ENCODE measurements around the gene ZGRF1. TPM values are rescaled to one million over a fixed set of nuclear protein-coding genes. Genes with fewer than 3 reads are reported as not detected.
A peak's percentile ranks its signal among the peaks of the same experiment; 100 is the strongest.
"Not testable (repeated sequence)": the region's sequence is repeated elsewhere in the genome, so short reads cannot be mapped to it uniquely, and the experiment has no call there.

The ZGRF1 gene, protein sequence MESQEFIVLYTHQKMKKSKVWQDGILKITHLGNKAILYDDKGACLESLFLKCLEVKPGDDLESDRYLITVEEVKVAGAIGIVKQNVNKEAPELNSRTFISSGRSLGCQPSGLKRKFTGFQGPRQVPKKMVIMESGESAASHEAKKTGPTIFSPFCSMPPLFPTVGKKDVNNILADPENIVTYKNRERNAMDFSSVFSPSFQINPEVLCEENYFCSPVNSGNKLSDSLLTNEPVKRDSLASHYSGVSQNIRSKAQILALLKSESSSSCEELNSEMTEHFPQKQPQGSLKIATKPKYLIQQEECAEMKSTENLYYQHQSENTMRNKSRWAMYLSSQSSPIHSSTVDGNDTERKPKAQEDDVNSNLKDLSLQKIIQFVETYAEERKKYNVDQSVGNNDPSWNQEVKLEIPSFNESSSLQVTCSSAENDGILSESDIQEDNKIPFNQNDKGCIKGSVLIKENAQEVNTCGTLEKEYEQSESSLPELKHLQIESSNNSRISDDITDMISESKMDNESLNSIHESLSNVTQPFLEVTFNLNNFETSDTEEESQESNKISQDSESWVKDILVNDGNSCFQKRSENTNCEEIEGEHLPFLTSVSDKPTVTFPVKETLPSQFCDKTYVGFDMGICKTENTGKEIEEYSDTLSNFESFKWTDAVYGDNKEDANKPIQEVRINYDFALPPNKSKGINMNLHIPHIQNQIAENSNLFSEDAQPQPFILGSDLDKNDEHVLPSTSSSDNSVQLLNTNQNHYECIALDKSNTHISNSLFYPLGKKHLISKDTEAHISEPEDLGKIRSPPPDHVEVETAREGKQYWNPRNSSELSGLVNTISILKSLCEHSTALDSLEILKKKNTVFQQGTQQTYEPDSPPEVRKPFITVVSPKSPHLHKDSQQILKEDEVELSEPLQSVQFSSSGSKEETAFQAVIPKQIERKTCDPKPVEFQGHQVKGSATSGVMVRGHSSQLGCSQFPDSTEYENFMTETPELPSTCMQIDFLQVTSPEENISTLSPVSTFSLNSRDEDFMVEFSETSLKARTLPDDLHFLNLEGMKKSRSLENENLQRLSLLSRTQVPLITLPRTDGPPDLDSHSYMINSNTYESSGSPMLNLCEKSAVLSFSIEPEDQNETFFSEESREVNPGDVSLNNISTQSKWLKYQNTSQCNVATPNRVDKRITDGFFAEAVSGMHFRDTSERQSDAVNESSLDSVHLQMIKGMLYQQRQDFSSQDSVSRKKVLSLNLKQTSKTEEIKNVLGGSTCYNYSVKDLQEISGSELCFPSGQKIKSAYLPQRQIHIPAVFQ (N-terminal part only)
- 32.4 and 37.0 TPM in 2 replicates for total RNA-seq

DNA sequence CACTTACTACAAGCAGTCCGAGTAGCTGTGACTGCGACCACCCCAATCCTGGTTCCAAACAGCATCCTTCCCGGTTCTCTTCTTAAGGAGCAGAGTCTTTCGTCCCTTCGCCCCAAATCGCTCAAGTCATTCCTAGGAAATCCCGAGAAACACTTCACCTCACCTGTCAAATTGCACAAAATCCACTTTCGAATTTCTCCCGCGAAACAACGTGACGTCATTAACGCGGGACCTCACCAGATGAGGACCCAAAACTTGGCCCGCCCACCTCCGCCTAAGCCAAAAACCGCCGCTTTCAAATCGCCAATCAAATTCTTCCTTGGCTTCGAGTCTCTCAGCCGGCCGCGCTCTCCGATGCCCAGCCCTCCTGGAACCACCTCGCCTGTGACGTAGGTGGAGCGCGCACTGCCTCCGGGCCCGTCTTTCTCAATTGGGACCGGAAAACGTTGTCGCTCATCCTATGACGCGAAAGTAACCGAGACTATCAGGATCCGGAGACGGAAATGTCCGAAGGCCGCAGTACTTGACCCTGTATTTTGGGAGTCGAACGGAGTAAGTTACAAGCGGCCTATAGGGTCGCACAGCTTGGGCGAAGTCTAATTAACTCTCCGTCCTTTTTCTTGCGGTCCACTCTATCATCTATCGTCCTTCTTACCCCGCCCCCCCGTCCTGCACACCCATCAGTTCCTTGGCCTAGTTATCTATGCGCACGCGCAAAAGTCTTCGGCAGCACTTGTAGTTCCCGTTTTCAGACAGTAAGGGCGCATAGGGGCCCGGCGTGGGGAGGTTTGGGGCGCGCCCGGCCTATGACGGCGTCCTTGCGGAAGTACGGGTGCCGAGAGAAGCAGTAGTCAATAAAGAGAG lies at the start of gene ZGRF1, which contains the start of gene LARP7:
TSS of gene ZGRF1 (minus strand) at position 222 of the 864 bp plus-strand sequence. CDS start 3,733 bp downstream, outside the sequence.
TSS of gene LARP7 (plus strand) at position 456 of the 864 bp plus-strand sequence. CDS start 7,527 bp downstream, outside the sequence.
- Mint-ChIP-seq H3K9me3 (no peaks in the 10 kb centered on the region), H3K4me1 (peaks cover 29% of the 10 kb centered on the region), H3K27me3 (no peaks in the 10 kb centered on the region), H3K36me3 (ENCODE audit: low read depth) (peaks cover 12% of the 10 kb centered on the region), H3K27ac (no peak within 1 kb of the TSS), H3K4me3 (no peak within 1 kb of the TSS)
- intact Hi-C loops (cut with micrococcal nuclease): loop anchor here (1.0 to 10.0 kb wide), 8 partner anchors 68 to 1126 kb away; partner anchors contain the start of genes AP1AR, FAM241A and NEUROG2
- peak; percentile 99 for DNase-seq

DNA sequence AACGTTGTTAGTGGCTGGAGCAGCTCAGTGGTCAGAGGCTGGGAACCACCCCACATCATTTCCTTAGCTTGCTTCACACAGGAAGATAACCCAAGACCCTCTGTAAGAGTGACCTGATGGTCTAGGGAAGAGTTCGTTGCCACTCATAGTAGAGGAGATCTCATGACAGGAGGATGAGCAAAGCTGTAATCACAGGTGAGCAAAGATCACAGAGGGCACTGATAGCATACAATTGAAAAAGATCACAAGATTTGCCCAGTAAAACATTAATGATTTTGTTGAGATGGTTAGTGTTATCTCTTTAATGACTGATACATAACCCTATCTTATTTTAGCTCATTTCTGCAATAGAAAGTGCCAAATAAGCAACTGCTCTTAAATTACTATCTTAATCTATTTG lies 44.3 kb upstream of the ZGRF1 start:
- intact Hi-C loops (cut with micrococcal nuclease): no loop called here

DNA sequence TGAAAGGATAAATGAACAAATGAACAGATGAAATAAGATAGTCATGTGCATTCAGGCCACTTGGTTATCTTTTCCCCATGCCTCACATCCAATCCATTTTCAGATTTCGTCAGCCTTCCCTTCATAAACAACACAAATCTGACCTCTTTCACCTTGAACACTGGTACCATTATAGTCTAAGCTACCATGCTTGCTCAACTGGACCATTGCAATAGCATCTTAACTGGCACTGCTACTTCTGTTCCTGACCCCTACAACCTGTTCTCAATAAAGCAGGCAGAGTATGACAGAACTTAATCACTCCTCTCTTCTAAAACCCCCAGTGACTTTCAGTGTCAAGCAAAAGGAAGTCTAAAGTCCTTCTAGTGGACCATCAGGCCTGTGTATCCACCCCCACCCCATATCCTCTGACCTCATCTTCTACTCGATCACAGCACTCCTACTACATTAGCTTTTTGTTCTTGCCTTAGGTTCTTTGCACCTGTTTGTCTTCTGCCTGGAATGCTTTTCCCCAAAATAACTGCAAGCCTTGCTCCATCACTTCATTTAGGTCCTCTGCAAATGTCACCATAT lies 40.9 kb upstream of the ZGRF1 start:
- Mint-ChIP-seq H3K36me3 (ENCODE audit: low read depth) (no peaks in the 10 kb centered on the region), H3K9me3 (no peaks in the 10 kb centered on the region), H3K27ac (no peak overlapping the region), H3K4me3 (no peak overlapping the region), H3K4me1 (peaks cover 4% of the 10 kb centered on the region), H3K27me3 (peaks cover 6% of the 10 kb centered on the region)
- no peak for DNase-seq
- intact Hi-C loops (cut with micrococcal nuclease): no loop called here

More for the DNA sequence above, 44.3 kb upstream of the ZGRF1 start:
- no peak for DNase-seq
- Mint-ChIP-seq H3K27ac (no peak overlapping the region), H3K4me1 (peaks cover 2% of the 10 kb centered on the region), H3K9me3 (no peaks in the 10 kb centered on the region), H3K27me3 (no peaks in the 10 kb centered on the region), H3K36me3 (ENCODE audit: low read depth) (no peaks in the 10 kb centered on the region), H3K4me3 (no peak overlapping the region)

DNA sequence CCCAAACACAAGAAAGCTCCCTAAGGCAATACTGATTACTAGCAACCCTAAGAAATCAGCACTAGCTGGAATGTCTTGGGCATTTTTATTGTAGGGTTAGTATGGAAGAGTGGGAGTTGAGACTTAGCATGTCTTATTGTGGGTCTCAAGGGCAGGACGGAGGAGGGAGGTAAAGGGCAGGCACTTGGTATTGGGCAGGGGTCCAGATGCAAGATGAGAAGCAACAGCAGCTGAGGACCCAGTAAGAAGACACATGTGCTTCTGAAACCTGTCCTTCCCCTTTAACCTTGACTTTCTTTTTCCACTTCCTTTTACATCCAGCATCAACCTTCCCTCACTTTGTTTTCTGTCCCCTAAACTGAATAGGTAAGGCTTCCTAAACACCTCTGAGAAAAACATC lies 37.7 kb upstream of the ZGRF1 start:
- Mint-ChIP-seq H3K4me1 (peaks cover 4% of the 10 kb centered on the region), H3K27ac (no peak overlapping the region), H3K36me3 (ENCODE audit: low read depth) (no peaks in the 10 kb centered on the region), H3K27me3 (peaks cover 6% of the 10 kb centered on the region), H3K9me3 (no peaks in the 10 kb centered on the region), H3K4me3 (no peak overlapping the region)
- DNase-seq: no peak
- intact Hi-C loops (cut with micrococcal nuclease): no loop called here

DNA sequence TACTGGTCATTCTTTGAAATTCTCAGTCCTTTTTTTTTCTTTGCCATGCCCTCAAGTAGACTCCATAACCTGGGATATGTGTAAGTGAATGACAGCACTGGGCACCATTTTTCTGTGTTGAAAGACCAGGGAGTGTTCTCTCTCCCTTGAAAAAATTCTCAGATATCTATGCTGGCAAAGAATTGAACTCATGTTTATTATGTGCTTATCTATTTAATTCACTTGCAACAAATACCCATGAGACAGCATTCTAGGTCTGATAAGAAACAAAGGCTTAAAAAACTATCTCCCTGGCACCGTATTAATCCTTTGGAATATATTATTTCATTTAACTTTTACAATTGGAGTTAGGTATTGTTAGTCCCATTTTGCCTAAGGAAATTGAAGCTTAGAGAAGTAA lies 37.0 kb upstream of the ZGRF1 start:
- H3K4me3 Mint-ChIP-seq: no peak overlapping the region
- H3K27ac Mint-ChIP-seq: no peak overlapping the region

DNA sequence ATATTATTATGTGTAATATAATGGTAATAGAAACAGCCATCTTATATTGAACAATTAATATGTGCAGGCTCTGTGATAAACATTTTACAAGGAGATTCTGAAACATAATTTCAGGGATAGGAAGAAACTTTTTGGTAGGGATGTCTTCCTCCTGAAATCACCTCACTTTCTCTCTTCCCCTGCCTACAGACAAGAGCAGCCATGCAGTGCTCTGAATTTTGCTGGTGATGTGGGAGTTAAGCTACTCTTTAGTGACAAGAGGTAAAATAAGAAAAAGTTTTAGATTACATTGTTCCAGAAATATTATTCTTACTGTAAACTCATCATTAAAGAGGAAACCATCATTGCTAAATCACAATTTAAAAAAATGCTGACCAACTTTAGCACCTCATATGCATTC lies 36.4 kb upstream of the ZGRF1 start:
- Mint-ChIP-seq H3K27ac (no peak overlapping the region), H3K9me3 (no peaks in the 10 kb centered on the region), H3K4me1 (peaks cover 4% of the 10 kb centered on the region), H3K4me3 (no peak overlapping the region), H3K36me3 (ENCODE audit: low read depth) (no peaks in the 10 kb centered on the region), H3K27me3 (peaks cover 6% of the 10 kb centered on the region)
- intact Hi-C loops (cut with micrococcal nuclease): no loop called here
- DNase-seq: no peak

More for the DNA sequence above, 37.0 kb upstream of the ZGRF1 start:
- Mint-ChIP-seq H3K36me3 (ENCODE audit: low read depth) (no peaks in the 10 kb centered on the region), H3K9me3 (no peaks in the 10 kb centered on the region), H3K27me3 (peaks cover 6% of the 10 kb centered on the region), H3K4me1 (peaks cover 4% of the 10 kb centered on the region)
- intact Hi-C loops (cut with micrococcal nuclease): no loop called here
- DNase-seq: no peak

DNA sequence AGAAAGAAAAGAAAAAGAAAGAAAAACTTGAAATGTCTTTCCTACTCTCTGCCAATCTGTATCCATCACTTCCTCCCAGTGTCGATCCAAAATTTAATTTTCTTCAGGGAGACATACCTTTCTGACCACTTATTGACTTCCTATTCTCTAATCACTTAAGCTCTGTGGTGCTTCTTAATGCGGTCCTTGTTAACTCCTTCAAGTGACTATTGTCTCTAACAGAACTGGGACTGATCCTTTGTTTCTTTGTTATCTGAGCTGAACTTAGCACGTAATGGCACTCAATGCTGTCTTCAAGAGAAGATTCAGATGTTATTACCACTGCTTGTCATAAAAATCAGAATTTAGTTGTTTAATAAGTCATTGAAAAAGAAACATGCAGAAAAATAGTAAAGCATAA lies 31.4 kb upstream of the ZGRF1 start:
- intact Hi-C loops (cut with micrococcal nuclease): no loop called here
- Mint-ChIP-seq H3K27me3 (no peaks in the 10 kb centered on the region), H3K4me1 (no peaks in the 10 kb centered on the region), H3K4me3 (no peak overlapping the region), H3K36me3 (ENCODE audit: low read depth) (no peaks in the 10 kb centered on the region), H3K9me3 (no peaks in the 10 kb centered on the region), H3K27ac (no peak overlapping the region)
- no peak for DNase-seq

DNA sequence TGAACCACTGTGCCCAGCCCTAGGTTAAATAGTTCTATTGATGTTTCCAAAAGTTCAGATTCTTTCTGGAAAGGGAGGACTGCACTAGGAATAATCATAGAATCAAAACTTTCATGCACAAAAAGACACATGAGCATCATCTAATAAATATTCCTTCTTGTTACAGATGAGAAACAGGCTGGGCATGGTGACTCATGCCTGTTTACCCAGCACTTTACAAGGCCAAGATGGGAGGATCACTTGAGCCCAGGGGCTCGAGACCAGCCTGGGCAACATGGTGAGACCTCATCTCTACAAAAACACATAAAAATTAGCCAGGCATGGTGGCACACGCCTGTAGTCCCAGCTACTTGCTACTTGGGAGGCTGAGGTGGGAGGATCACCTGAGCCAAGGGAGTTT lies 27.9 kb upstream of the ZGRF1 start:
- Mint-ChIP-seq H3K27ac (no peak overlapping the region), H3K4me3 (no peak overlapping the region), H3K9me3 (no peaks in the 10 kb centered on the region), H3K27me3 (no peaks in the 10 kb centered on the region), H3K36me3 (ENCODE audit: low read depth) (no peaks in the 10 kb centered on the region), H3K4me1 (no peaks in the 10 kb centered on the region)
- intact Hi-C loops (cut with micrococcal nuclease): no loop called here
- no peak for DNase-seq

DNA sequence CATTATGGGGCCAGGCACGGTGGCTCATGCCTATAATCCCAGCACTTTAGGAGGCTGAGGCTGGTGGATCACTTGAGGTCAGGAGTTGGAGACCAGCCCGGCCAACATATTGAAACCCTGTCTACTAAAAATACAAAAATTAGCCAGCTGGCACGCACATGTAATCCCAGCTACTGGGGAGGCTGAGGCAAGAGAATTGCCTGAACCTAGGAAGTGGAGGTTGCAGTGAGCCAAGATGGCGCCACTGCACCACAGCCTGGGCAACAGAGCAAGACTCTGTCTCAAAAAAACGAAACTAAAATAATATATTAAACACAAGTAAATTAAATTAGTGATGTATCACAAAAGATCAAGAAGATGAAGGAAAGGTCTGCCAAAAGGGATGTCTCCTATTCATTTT lies 19.4 kb upstream of the ZGRF1 start:
- H3K9me3 Mint-ChIP-seq; H3K4me3 Mint-ChIP-seq; DNase-seq; H3K27me3 Mint-ChIP-seq; H3K4me1 Mint-ChIP-seq; H3K27ac Mint-ChIP-seq; intact Hi-C loops (cut with micrococcal nuclease): not testable (repeated sequence)
- H3K36me3 Mint-ChIP-seq (ENCODE audit: low read depth): peaks cover 26% of the 10 kb centered on the region

DNA sequence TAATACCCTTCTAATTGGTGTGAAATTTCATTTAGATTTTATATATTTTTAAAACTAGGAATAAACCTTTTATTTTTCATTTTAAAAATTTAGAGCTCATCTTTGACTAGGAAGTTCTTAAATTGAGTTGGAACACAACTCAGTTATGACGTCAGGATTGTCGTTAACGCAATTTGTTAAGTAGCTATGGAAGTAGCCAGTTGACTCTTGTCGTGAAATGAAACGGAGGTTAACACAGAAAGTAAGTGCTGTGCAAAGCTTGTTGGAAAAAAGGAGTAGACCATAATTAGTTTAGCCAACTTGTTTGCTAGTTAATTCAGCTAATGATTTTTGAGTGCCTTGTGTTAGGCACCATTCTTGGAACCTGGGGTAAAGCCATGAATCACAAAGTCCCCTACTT lies 18.6 kb upstream of the ZGRF1 start:
- Mint-ChIP-seq H3K4me3 (no peak overlapping the region), H3K27me3 (no peaks in the 10 kb centered on the region), H3K4me1 (no peaks in the 10 kb centered on the region), H3K27ac (no peak overlapping the region), H3K36me3 (ENCODE audit: low read depth) (peaks cover 27% of the 10 kb centered on the region), H3K9me3 (no peaks in the 10 kb centered on the region)
- intact Hi-C loops (cut with micrococcal nuclease): no loop called here
- DNase-seq: no peak

DNA sequence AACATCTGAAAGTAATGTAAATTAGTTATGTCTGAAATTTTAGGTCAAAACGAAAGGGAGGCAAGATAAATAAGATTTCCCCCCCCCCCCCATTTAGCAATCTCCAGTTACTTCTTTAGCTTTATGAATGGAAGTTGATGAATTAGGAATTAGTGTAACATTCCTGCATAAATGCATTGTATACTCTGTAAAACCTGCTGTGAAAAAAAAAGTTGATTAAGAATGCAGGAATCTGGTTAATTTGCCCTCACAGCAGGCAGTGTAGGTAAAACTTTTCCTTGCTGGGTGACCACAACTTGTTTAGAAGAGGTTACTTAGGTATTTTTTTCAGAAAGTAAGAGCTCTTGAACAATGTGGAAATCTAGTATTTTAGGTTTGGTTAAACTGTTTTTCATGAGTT lies 15.5 kb upstream of the ZGRF1 start:
- intact Hi-C loops (cut with micrococcal nuclease): no loop called here

DNA sequence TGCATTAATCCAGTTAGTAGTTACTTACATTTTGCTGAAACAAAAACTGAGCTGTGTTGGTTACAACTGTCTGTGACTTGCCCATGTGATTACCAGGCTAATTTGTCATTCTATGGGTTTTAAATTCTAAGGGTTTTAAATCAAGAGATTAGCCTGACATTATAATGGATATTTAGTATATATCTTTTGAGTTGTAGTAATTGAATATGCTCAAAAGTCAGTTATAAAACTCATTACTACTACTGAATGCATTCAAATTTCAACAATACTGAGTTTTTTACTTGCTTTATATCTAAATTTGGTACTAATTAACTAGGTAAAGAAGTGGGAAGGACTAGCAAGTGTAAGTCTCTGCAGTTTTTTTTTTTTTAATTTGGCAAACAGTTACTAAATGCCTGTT lies 14.9 kb upstream of the ZGRF1 start:
- intact Hi-C loops (cut with micrococcal nuclease): no loop called here
- Mint-ChIP-seq H3K27me3 (no peaks in the 10 kb centered on the region), H3K36me3 (ENCODE audit: low read depth) (peaks cover 34% of the 10 kb centered on the region), H3K4me1 (no peaks in the 10 kb centered on the region), H3K27ac (no peak overlapping the region), H3K9me3 (no peaks in the 10 kb centered on the region), H3K4me3 (no peak overlapping the region)
- DNase-seq: no peak

More for the DNA sequence above, 15.5 kb upstream of the ZGRF1 start:
- Mint-ChIP-seq H3K4me3 (no peak overlapping the region), H3K4me1 (no peaks in the 10 kb centered on the region), H3K27me3 (no peaks in the 10 kb centered on the region), H3K27ac (no peak overlapping the region), H3K36me3 (ENCODE audit: low read depth) (peaks cover 30% of the 10 kb centered on the region), H3K9me3 (no peaks in the 10 kb centered on the region)
- DNase-seq: no peak

Measured in activated CD4-positive, alpha-beta T cell treated with anti-CD3 and anti-CD28 coated beads, Interleukin-2, amount 10 ng/mL, durations not matched to agents 24 days and 14 days (primary cell).